ENCODE results near the gene ZSWIM7.

The ZSWIM7 gene

GRCh38 chr17:15952048-15952532, 47.4 kb downstream of the ZSWIM7 start:
- Histone ChIP-seq H3K9ac (ENCODE audit: low read length) (no peak overlapping the region), H3K4me3 (ENCODE audit: low read length) (no peak overlapping the region), H3K4me1 (ENCODE audit: control insufficient read depth, insufficient read depth, low read length) (peaks cover 31% of the 10 kb centered on the region), H3K9me3 (ENCODE audit: control insufficient read depth, low read length) (no peaks in the 10 kb centered on the region), H3K36me3 (ENCODE audit: control insufficient read depth, insufficient read depth, low read length) (no peaks in the 10 kb centered on the region), H3K27me3 (ENCODE audit: control insufficient read depth, insufficient read depth, low read length) (no peaks in the 10 kb centered on the region)

GRCh38 chr17:15951368-15952047, 48.0 kb downstream of the ZSWIM7 start:
- Histone ChIP-seq H3K36me3 (ENCODE audit: control insufficient read depth, insufficient read depth, low read length) (no peaks in the 10 kb centered on the region), H3K9ac (ENCODE audit: low read length) (no peak overlapping the region)

GRCh38 chr17:15947976-15948752, 51.3 kb downstream of the ZSWIM7 start:
- Histone ChIP-seq H3K4me1 (ENCODE audit: control insufficient read depth, insufficient read depth, low read length) (peaks cover 46% of the 10 kb centered on the region), H3K36me3 (ENCODE audit: control insufficient read depth, insufficient read depth, low read length) (no peaks in the 10 kb centered on the region), H3K27me3 (ENCODE audit: control insufficient read depth, insufficient read depth, low read length) (peaks cover 24% of the 10 kb centered on the region), H3K9ac (ENCODE audit: low read length) (peak overlapping the region; percentile 18), H3K9me3 (ENCODE audit: control insufficient read depth, low read length) (no peaks in the 10 kb centered on the region), H3K4me3 (ENCODE audit: low read length) (no peak overlapping the region)

More at GRCh38 chr17:15951368-15952047, 48.0 kb downstream of the ZSWIM7 start:
- Histone ChIP-seq H3K4me3 (ENCODE audit: low read length) (no peak overlapping the region), H3K9me3 (ENCODE audit: control insufficient read depth, low read length) (no peaks in the 10 kb centered on the region), H3K4me1 (ENCODE audit: control insufficient read depth, insufficient read depth, low read length) (peaks cover 33% of the 10 kb centered on the region), H3K27me3 (ENCODE audit: control insufficient read depth, insufficient read depth, low read length) (no peaks in the 10 kb centered on the region)

GRCh38 chr17:15947271-15947670, 52.2 kb downstream of the ZSWIM7 start:
- Histone ChIP-seq H3K4me1 (ENCODE audit: control insufficient read depth, insufficient read depth, low read length) (peaks cover 39% of the 10 kb centered on the region), H3K27me3 (ENCODE audit: control insufficient read depth, insufficient read depth, low read length) (peaks cover 24% of the 10 kb centered on the region), H3K36me3 (ENCODE audit: control insufficient read depth, insufficient read depth, low read length) (no peaks in the 10 kb centered on the region), H3K4me3 (ENCODE audit: low read length) (no peak overlapping the region), H3K9ac (ENCODE audit: low read length) (no peak overlapping the region), H3K9me3 (ENCODE audit: control insufficient read depth, low read length) (no peaks in the 10 kb centered on the region)

GRCh38 chr17:15946611-15947120, 52.8 kb downstream of the ZSWIM7 start:
- Histone ChIP-seq H3K4me3 (ENCODE audit: low read length) (no peak overlapping the region), H3K36me3 (ENCODE audit: control insufficient read depth, insufficient read depth, low read length) (no peaks in the 10 kb centered on the region), H3K9ac (ENCODE audit: low read length) (no peak overlapping the region), H3K27me3 (ENCODE audit: control insufficient read depth, insufficient read depth, low read length) (peaks cover 24% of the 10 kb centered on the region), H3K4me1 (ENCODE audit: control insufficient read depth, insufficient read depth, low read length) (peaks cover 35% of the 10 kb centered on the region), H3K9me3 (ENCODE audit: control insufficient read depth, low read length) (no peaks in the 10 kb centered on the region)

GRCh38 chr17:15945527-15946191, 53.8 kb downstream of the ZSWIM7 start:
- H3K4me1 ChIP-seq (ENCODE audit: control insufficient read depth, insufficient read depth, low read length), result peaks cover 35% of the 10 kb centered on the region
- peak overlapping the region; percentile 31 for H3K4me3 ChIP-seq (ENCODE audit: low read length)
- peak overlapping the region; percentile 55 for H3K9ac ChIP-seq (ENCODE audit: low read length)
- H3K9me3 ChIP-seq (ENCODE audit: control insufficient read depth, low read length), result no peaks in the 10 kb centered on the region
- peaks cover 24% of the 10 kb centered on the region for H3K27me3 ChIP-seq (ENCODE audit: control insufficient read depth, insufficient read depth, low read length)
- no peaks in the 10 kb centered on the region for H3K36me3 ChIP-seq (ENCODE audit: control insufficient read depth, insufficient read depth, low read length)

- H3K36me3 ChIP-seq (ENCODE audit: control insufficient read depth, insufficient read depth, low read length), result no peaks in the 10 kb centered on the region
- peak within 1 kb of the TSS; percentile 55 for H3K9ac ChIP-seq (ENCODE audit: low read length)
- peak within 1 kb of the TSS; percentile 31 for H3K4me3 ChIP-seq (ENCODE audit: low read length)
- no peaks in the 10 kb centered on the region for H3K9me3 ChIP-seq (ENCODE audit: control insufficient read depth, low read length)
- peaks cover 35% of the 10 kb centered on the region for H3K4me1 ChIP-seq (ENCODE audit: control insufficient read depth, insufficient read depth, low read length)
- H3K27me3 ChIP-seq (ENCODE audit: control insufficient read depth, insufficient read depth, low read length), result peaks cover 24% of the 10 kb centered on the region
Observed at GRCh38 chr17:15944759-15945526, 54.6 kb downstream of the ZSWIM7 start, which contains the start of gene ADORA2B. TSS of gene ADORA2B (plus strand) at chr17:15945130. CDS start at chr17:15945249, 119 bp downstream.

GRCh38 chr17:15943971-15944758, 55.3 kb downstream of the ZSWIM7 start:
- peaks cover 35% of the 10 kb centered on the region for H3K4me1 ChIP-seq (ENCODE audit: control insufficient read depth, insufficient read depth, low read length)
- no peaks in the 10 kb centered on the region for H3K9me3 ChIP-seq (ENCODE audit: control insufficient read depth, low read length)
- H3K9ac ChIP-seq (ENCODE audit: low read length), result peak overlapping the region; percentile 55
- no peaks in the 10 kb centered on the region for H3K36me3 ChIP-seq (ENCODE audit: control insufficient read depth, insufficient read depth, low read length)
- H3K27me3 ChIP-seq (ENCODE audit: control insufficient read depth, insufficient read depth, low read length), result peaks cover 24% of the 10 kb centered on the region
- no peak overlapping the region for H3K4me3 ChIP-seq (ENCODE audit: low read length)

GRCh38 chr17:15942207-15942833, 57.2 kb downstream of the ZSWIM7 start:
- Histone ChIP-seq H3K36me3 (ENCODE audit: control insufficient read depth, insufficient read depth, low read length) (no peaks in the 10 kb centered on the region), H3K4me3 (ENCODE audit: low read length) (no peak overlapping the region), H3K9me3 (ENCODE audit: control insufficient read depth, low read length) (no peaks in the 10 kb centered on the region), H3K4me1 (ENCODE audit: control insufficient read depth, insufficient read depth, low read length) (peaks cover 21% of the 10 kb centered on the region), H3K9ac (ENCODE audit: low read length) (no peak overlapping the region), H3K27me3 (ENCODE audit: control insufficient read depth, insufficient read depth, low read length) (peaks cover 24% of the 10 kb centered on the region)

- Histone ChIP-seq H3K4me1 (ENCODE audit: control insufficient read depth, insufficient read depth, low read length) (peaks cover 15% of the 10 kb centered on the region), H3K4me3 (ENCODE audit: low read length) (no peak overlapping the region), H3K36me3 (ENCODE audit: control insufficient read depth, insufficient read depth, low read length) (no peaks in the 10 kb centered on the region), H3K9me3 (ENCODE audit: control insufficient read depth, low read length) (no peaks in the 10 kb centered on the region), H3K9ac (ENCODE audit: low read length) (no peak overlapping the region), H3K27me3 (ENCODE audit: control insufficient read depth, insufficient read depth, low read length) (peaks cover 24% of the 10 kb centered on the region)
Observed at GRCh38 chr17:15941781-15942180, 57.7 kb downstream of the ZSWIM7 start.
